ENCODE measurements around the gene GSTA1.
"Not testable (repeated sequence)": the region's sequence is repeated elsewhere in the genome, so short reads cannot be mapped to it uniquely, and the experiment has no call there.

GSTA1 gene

GRCh38 chr6:52753137-52753536 is 50.5 kb downstream of the GSTA1 start:
- DNase-seq: not testable (repeated sequence)

GRCh38 chr6:52752310-52752709 is 51.3 kb downstream of the GSTA1 start:
- DNase-seq: no peak

- DNase-seq: no peak
These were observed 54.0 kb downstream of the GSTA1 start for GRCh38 chr6:52749556-52750152.

DNA sequence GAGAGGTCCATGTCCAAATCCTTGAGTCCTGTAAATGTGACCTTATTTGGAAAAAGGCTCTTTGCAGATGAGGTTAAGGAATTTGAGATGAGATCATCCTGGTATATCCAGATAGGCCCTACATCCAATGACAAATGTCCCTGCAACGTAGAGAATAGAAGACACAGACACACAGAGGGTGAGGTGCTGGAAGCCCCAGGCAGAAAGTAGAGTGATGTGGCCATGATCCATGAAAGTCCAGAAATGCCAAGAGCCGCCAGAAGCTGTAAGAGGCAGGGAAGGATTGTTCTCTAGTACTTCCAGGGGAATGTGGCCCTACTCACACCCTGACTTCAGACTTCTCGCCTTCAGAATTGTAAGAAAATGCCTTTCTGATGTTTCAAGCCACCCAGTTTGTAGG is 56.3 kb downstream of the GSTA1 start:
- not testable (repeated sequence) for DNase-seq

GRCh38 chr6:52746213-52746612 is 57.4 kb downstream of the GSTA1 start:
- DNase-seq: no peak

- DNase-seq: no peak
These were observed 57.8 kb downstream of the GSTA1 start for GRCh38 chr6:52745764-52746201.

DNA sequence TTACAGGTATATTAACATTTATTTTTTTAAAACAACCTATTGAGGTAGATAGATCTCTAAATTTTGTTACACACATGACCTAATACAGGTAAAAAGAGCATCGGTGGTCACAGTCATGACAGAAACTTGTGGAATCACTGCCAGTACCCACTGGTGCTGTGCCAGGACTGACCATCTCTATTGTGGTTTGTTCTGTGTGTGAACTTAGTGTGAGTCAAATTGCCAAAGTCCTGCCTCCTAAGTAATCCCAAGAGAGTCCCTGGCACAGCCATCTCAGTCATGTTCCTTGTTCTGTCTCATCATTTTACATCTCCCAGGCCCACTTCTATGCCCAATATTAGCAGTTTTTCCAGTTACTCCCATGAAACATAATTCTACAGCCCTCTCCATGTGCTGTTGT is 61.7 kb downstream of the GSTA1 start:
- no peak for DNase-seq

All from activated CD4-positive, alpha-beta T cell treated with anti-CD3 and anti-CD28 coated beads, Interleukin-2, amount 50 U/mL, for 1 hour (primary cell).